Transverse colon (tissue), 4 donors: ENCODE results near the gene FOXA2.

Experiments
- POLR2AphosphoS5 ChIP-seq, 3 donors: sonication (generic); formaldehyde crosslinking; IDR thresholded peaks; one replicate each; pipeline ENCODE4 v1.6.1; 2016; ENCODE audit warnings: antibody characterized with exemption in 3 of 3
- TF ChIP-seq, protein P1 (sequence below), 5 experiments: fragments of 200-600 bp in 3 of 5; fragments of 450-650 bp in 2 of 5; sonication (generic) in 3 of 5; IDR thresholded peaks; 1 replicate in 2 of 5; 2 replicates in 3 of 5; pipeline ENCODE4 v1.5.1; 2016 to 2017; ENCODE audit warnings: antibody characterized with exemption in 5 of 5, inconsistent platforms in 3 of 5, mild to moderate bottlenecking in 2 of 5, moderate library complexity in 1 of 5

- TF ChIP-seq POLR2AphosphoS5 (IDR thresholded peaks at IDR 0.05), result no peak
- TF ChIP-seq, protein P1, sequence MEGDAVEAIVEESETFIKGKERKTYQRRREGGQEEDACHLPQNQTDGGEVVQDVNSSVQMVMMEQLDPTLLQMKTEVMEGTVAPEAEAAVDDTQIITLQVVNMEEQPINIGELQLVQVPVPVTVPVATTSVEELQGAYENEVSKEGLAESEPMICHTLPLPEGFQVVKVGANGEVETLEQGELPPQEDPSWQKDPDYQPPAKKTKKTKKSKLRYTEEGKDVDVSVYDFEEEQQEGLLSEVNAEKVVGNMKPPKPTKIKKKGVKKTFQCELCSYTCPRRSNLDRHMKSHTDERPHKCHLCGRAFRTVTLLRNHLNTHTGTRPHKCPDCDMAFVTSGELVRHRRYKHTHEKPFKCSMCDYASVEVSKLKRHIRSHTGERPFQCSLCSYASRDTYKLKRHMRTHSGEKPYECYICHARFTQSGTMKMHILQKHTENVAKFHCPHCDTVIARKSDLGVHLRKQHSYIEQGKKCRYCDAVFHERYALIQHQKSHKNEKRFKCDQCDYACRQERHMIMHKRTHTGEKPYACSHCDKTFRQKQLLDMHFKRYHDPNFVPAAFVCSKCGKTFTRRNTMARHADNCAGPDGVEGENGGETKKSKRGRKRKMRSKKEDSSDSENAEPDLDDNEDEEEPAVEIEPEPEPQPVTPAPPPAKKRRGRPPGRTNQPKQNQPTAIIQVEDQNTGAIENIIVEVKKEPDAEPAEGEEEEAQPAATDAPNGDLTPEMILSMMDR (IDR thresholded peaks at IDR 0.05), result no peak
These were observed 34.9 kb upstream of the FOXA2 start for GRCh38 chr20:22619272-22619671.
